Breast epithelium (tissue), 4 donors: ENCODE data around the gene HS3ST1. TPM values are rescaled to one million over a fixed set of nuclear protein-coding genes. Genes with fewer than 3 reads are reported as not detected.
"Not testable (repeated sequence)": the region's sequence is repeated elsewhere in the genome, so short reads cannot be mapped to it uniquely, and the experiment has no call there.

ENCODE experiments used
- DNase-seq, 2 donors: peaks; one replicate each; pipeline ENCODE4 v3.0.0-alpha.2; 2019; ENCODE audit warnings: low spot score in 2 of 2
- H3K27ac ChIP-seq, 2 donors: fragments of 200-600 bp; sonication (generic) in 1 of 2; one replicate each; pipeline ENCODE4 v1.5.1; 2016 to 2019; ENCODE audit warnings: mild to moderate bottlenecking in 1 of 2
- H3K27me3 ChIP-seq, 2 donors: fragments of 200-600 bp; sonication (generic) in 1 of 2; one replicate each; pipeline versions ENCODE4 v1.5.1 to v1.6.0; 2017 to 2019; ENCODE audit warnings: control low read depth in 1 of 2, mild to moderate bottlenecking in 1 of 2
- H3K36me3 ChIP-seq: fragments of 200-600 bp; one replicate; pipeline ENCODE4 v1.5.1; 2019
- H3K4me1 ChIP-seq, 2 donors: fragments of 200-600 bp; sonication (generic); one replicate each; pipeline ENCODE4 v1.5.1; 2016 to 2019; ENCODE audit warnings: control low read depth in 1 of 2
- H3K4me3 ChIP-seq, 3 donors: fragments of 200-600 bp; sonication (generic); 1 replicate in 2 of 3; 2 replicates in 1 of 3; pipeline ENCODE4 v1.5.1; 2016 to 2019; ENCODE audit warnings: mild to moderate bottlenecking in 3 of 3, moderate library complexity in 2 of 3
- H3K9me3 ChIP-seq, 2 donors: fragments of 200-600 bp; sonication (generic) in 1 of 2; one replicate each; pipeline ENCODE4 v1.5.1; 2016 to 2019; ENCODE audit warnings: control low read depth in 1 of 2
- CTCF ChIP-seq, 3 donors: fragments of 450-650 bp; IDR thresholded peaks; one replicate each; pipeline ENCODE4 v1.5.1; 2016 to 2017; ENCODE audit warnings: antibody characterized with exemption in 3 of 3, mild to moderate bottlenecking in 3 of 3, moderate library complexity in 3 of 3
- POLR2A ChIP-seq: fragments of 450-650 bp; IDR thresholded peaks from one replicate; pipeline ENCODE4 v1.6.1; 2016; ENCODE audit warnings: antibody characterized with exemption, mild to moderate bottlenecking, moderate library complexity
- POLR2AphosphoS5 ChIP-seq, 3 donors: sonication (generic); formaldehyde crosslinking; IDR thresholded peaks; one replicate each; pipeline ENCODE4 v1.6.1; 2017; ENCODE audit warnings: antibody characterized with exemption in 3 of 3
- intact Hi-C: fragments of 100-400 bp; cut with DNase I; formaldehyde crosslinking; loops from one replicate; pipeline ENCODE4 v1.15.1; 2023; ENCODE audit warnings: low total_unique reads
- total RNA-seq, 3 donors: library from RNA; depleted of rRNA; stranded (reverse); fragments of >200 nt; gene quantifications; one replicate each; pipeline ENCODE4 v1.1.0, GENCODE V29; 2016

HS3ST1 gene
- total RNA-seq, 3 donors from 2014 or later, result 1.6 to 3.8 (median 3.6) TPM

GRCh38 chr4:11397819-11398610 lies 30.7 kb downstream of the HS3ST1 start:
- intact Hi-C loops, result no loop called here
- no peaks in the 10 kb centered on the region for H3K4me1 ChIP-seq
- TF ChIP-seq POLR2AphosphoS5 (IDR thresholded peaks at IDR 0.05) (no peak), CTCF (IDR thresholded peaks at IDR 0.05) (no peak), POLR2A (no peak)
- H3K4me3 ChIP-seq, result no peak overlapping the region
- DNase-seq, result no peak
- H3K27ac ChIP-seq, result peak overlapping the region in 1 of 2 donors; percentile 38
- H3K9me3 ChIP-seq, result no peaks in the 10 kb centered on the region
- no peaks in the 10 kb centered on the region for H3K27me3 ChIP-seq
- H3K36me3 ChIP-seq, result peaks cover 8% of the 10 kb centered on the region

DNA sequence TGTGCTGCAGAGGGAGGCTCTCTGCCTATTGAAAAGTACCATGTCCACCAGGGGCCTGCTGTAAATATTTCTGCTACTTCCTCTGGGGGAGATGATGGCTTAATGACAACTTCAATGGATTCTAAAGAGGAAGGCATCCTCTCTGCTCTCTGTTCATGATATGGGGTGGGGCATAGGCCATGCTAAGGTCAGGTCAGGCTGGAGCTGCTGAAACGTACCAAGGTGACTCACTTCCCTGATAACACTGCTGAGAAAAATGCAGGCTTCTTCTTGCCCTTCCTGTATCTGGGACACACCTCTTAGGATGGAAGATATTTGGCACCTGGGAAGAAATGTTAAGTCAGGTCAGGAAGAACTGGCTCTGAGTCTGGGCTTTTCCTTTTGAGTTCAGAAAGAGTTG lies 31.5 kb downstream of the HS3ST1 start:
- H3K4me1 ChIP-seq, result no peaks in the 10 kb centered on the region
- intact Hi-C loops, result no loop called here
- H3K36me3 ChIP-seq, result peaks cover 8% of the 10 kb centered on the region
- H3K9me3 ChIP-seq, result no peaks in the 10 kb centered on the region
- DNase-seq, result no peak
- no peak overlapping the region for H3K27ac ChIP-seq
- no peak overlapping the region for H3K4me3 ChIP-seq
- no peak for TF ChIP-seq CTCF (IDR thresholded peaks at IDR 0.05)
- TF ChIP-seq POLR2A, result no peak
- no peak for TF ChIP-seq POLR2AphosphoS5 (IDR thresholded peaks at IDR 0.05)
- no peaks in the 10 kb centered on the region for H3K27me3 ChIP-seq

- H3K36me3 ChIP-seq, result no peaks in the 10 kb centered on the region
- no peak overlapping the region for H3K27ac ChIP-seq
- no peak overlapping the region for H3K4me3 ChIP-seq
- intact Hi-C loops, result no loop called here
- TF ChIP-seq POLR2AphosphoS5 (IDR thresholded peaks at IDR 0.05) (no peak), POLR2A (no peak), CTCF (IDR thresholded peaks at IDR 0.05) (no peak)
- H3K4me1 ChIP-seq, result no peaks in the 10 kb centered on the region
- H3K9me3 ChIP-seq, result no peaks in the 10 kb centered on the region
- H3K27me3 ChIP-seq, result no peaks in the 10 kb centered on the region
- DNase-seq, result no peak
Observed at GRCh38 chr4:11393551-11393950, 35.1 kb downstream of the HS3ST1 start.

DNA sequence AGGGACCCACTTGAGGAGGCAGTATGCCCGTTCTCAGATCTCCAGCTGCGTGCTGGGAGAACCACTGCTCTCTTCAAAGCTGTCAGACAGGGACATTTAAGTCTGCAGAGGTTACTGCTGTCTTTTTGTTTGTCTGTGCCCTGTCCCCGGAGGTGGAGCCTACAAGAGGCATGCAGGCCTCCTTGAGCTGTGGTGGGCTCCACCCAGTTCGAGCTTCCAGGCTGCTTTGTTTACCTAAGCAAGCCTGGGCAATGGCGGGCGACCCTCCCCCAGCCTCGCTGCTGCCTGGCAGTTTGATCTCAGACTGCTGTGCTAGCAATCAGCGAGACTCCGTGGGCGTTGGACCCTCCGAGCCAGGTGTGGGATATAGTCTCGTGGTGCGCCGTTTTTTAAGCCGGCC lies 44.6 kb downstream of the HS3ST1 start:
- H3K27ac ChIP-seq, H3K27me3 ChIP-seq, H3K4me3 ChIP-seq, H3K4me1 ChIP-seq, H3K9me3 ChIP-seq, DNase-seq, intact Hi-C loops, H3K36me3 ChIP-seq: not testable (repeated sequence)

DNA sequence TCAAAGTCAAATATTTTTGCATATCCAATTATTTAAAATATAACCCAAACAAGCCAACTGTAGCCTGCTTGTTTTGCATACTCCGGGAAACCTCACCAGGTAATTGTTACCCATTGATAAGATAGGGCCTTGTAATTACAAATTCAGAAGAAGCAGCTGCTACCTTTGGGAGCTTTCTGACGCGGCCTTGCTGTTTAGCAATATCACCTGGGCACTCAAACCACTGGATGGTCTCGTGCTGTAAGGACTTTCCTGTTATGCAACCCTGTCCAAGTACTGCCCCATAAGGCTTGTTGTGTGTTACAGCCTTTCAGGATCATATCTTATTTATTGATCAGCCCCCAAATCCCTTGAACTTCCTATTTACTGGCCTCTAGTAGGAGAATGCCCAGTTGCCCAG lies 52.1 kb downstream of the HS3ST1 start:
- no peaks in the 10 kb centered on the region for H3K36me3 ChIP-seq
- DNase-seq, result no peak
- H3K4me3 ChIP-seq, result no peak overlapping the region
- no peak for TF ChIP-seq CTCF (IDR thresholded peaks at IDR 0.05)
- no peak for TF ChIP-seq POLR2AphosphoS5 (IDR thresholded peaks at IDR 0.05)
- TF ChIP-seq POLR2A, result no peak
- H3K9me3 ChIP-seq, result no peaks in the 10 kb centered on the region
- H3K27me3 ChIP-seq, result no peaks in the 10 kb centered on the region
- intact Hi-C loops, result no loop called here
- H3K27ac ChIP-seq, result no peak overlapping the region
- H3K4me1 ChIP-seq, result no peaks in the 10 kb centered on the region
